K562 (cell line): ENCODE data around the gene A1CF. TPM values are rescaled to one million over a fixed set of nuclear protein-coding genes. Genes with fewer than 3 reads are reported as not detected.
"Not testable (repeated sequence)": the region's sequence is repeated elsewhere in the genome, so short reads cannot be mapped to it uniquely, and the experiment has no call there.

ENCODE experiments used
- ATAC-seq: fragments of 200-7000 bp; cut with Tn5 transposase; 3 replicates; pipeline ENCODE4 v1.9.1; 2020; ENCODE audit warnings: moderate library complexity
- BruUV-seq: library from RNA; stranded (reverse); fragments of 400-500 nt; replicated peaks from 2 replicates; lab custom pipeline; 2021; lab: Mats Ljungman, UMichigan
- CTCF ChIA-PET: fragments of 300-600 bp; formaldehyde crosslinking; extraction: SDS; loops from one replicate; lab custom pipeline; 2021; ENCODE audit warnings: low intra/inter-chr PET ratio; lab: Yijun Ruan, JAX
- POLR2A ChIA-PET: fragments of 300-600, 350-650 bp; sonication (Branson Sonifier 250); formaldehyde crosslinking; extraction: SDS; loops from one replicate; lab custom pipeline; 2021; ENCODE audit warnings: antibody characterized with exemption, inconsistent platforms; lab: Yijun Ruan, JAX
- DNase-seq, 4 experiments: peaks; one replicate each; pipeline versions ENCODE4 v3.0.0 to v3.0.0-alpha.2; 2011 to 2018; ENCODE audit warnings: low spot score in 3 of 4, mixed read lengths in 3 of 4; ENCODE audit errors: extremely low read depth in 1 of 4
- FAIRE-seq: peaks from 2 replicates; lab custom pipeline; 2011; peaks lifted over from hg19 to GRCh38; lab: Jason Lieb, UNC
- H2AFZ ChIP-seq: 2 replicates; pipeline ENCODE4 v1.6.0; 2011; ENCODE audit warnings: low read depth, low read length, control low read depth, inconsistent platforms
- H3K27ac ChIP-seq: fragments of 200-600 bp; 3 replicates; pipeline ENCODE4 v1.8.0; 2011; ENCODE audit warnings: low read depth, mild to moderate bottlenecking, control low read depth, inconsistent platforms, low read length, moderate library complexity, mixed read lengths; ENCODE audit errors: extremely low read depth
- H3K27me3 ChIP-seq, 2 experiments: fragments of 300-600 bp in 1 of 2; 2 replicates in 1 of 2; 3 replicates in 1 of 2; pipeline versions ENCODE4 v1.6.0 to v1.8.0; 2011; ENCODE audit warnings: inconsistent platforms in 2 of 2, low read length in 2 of 2, mild to moderate bottlenecking in 1 of 2, mixed read lengths in 1 of 2, moderate library complexity in 1 of 2; ENCODE audit not compliant: control insufficient read depth in 2 of 2, insufficient read depth in 2 of 2
- H3K36me3 ChIP-seq: fragments of 300-600 bp; 3 replicates; pipeline ENCODE4 v1.8.0; 2011; ENCODE audit warnings: mild to moderate bottlenecking, low read length, inconsistent platforms; ENCODE audit not compliant: control insufficient read depth, insufficient read depth
- H3K4me1 ChIP-seq, 2 experiments: fragments of 200-600 bp in 1 of 2; replicated peaks in 1 of 2; 2 replicates in 1 of 2; 3 replicates in 1 of 2; pipeline versions ENCODE4 v1.5.1 to v1.8.0; 2011; ENCODE audit warnings: inconsistent platforms in 2 of 2, low read length in 2 of 2, mild to moderate bottlenecking in 1 of 2, mixed read lengths in 1 of 2, moderate library complexity in 1 of 2; ENCODE audit not compliant: control insufficient read depth in 2 of 2, insufficient read depth in 2 of 2
- H3K4me2 ChIP-seq: 2 replicates; pipeline ENCODE4 v1.6.1; 2011; ENCODE audit warnings: low read length, control low read depth, inconsistent platforms, mixed read lengths; ENCODE audit not compliant: insufficient read depth
- H3K4me3 ChIP-seq: fragments of 200-600 bp; sonication (generic), shearing (Covaris generic); 2 replicates; pipeline ENCODE4 v1.5.1; 2016; ENCODE audit warnings: control low read depth, inconsistent platforms
- H3K79me2 ChIP-seq: fragments of 200-600 bp; 3 replicates; pipeline ENCODE4 v1.8.0; 2011; ENCODE audit warnings: low read length, inconsistent platforms; ENCODE audit not compliant: control insufficient read depth, insufficient read depth
- H3K9ac ChIP-seq, 2 experiments: 2 replicates each; pipeline versions ENCODE4 v1.6.0 to v1.6.1; 2011; ENCODE audit warnings: low read depth in 2 of 2, low read length in 2 of 2, control low read depth in 1 of 2, inconsistent platforms in 1 of 2, mild to moderate bottlenecking in 1 of 2, mixed read lengths in 1 of 2; ENCODE audit not compliant: insufficient read depth in 1 of 2
- H3K9me1 ChIP-seq: one replicate; pipeline ENCODE4 v1.6.0; 2011; ENCODE audit warnings: inconsistent platforms, mild to moderate bottlenecking, low read length, moderate library complexity; ENCODE audit not compliant: control insufficient read depth, insufficient read depth
- H3K9me3 ChIP-seq: replicated peaks from 2 replicates; pipeline ENCODE4 v1.5.1; 2011; ENCODE audit warnings: low read depth, low read length, inconsistent platforms; ENCODE audit not compliant: control insufficient read depth, insufficient read depth
- H4K20me1 ChIP-seq: replicated peaks from 2 replicates; pipeline ENCODE4 v1.6.1; 2011; ENCODE audit warnings: low read length, inconsistent platforms, mixed read lengths; ENCODE audit not compliant: control insufficient read depth, insufficient read depth
- BMI1 ChIP-seq: fragments of 150-350 bp; IDR thresholded peaks from 2 replicates; pipeline ENCODE4 v1.6.1; 2014; ENCODE audit warnings: low read length
- CEBPG ChIP-seq, 3 experiments: fragments of 200-800 bp in 1 of 3; sonication (Bioruptor generic) in 1 of 3; sonication (generic) in 1 of 3; formaldehyde crosslinking in 1 of 3; IDR thresholded peaks in 2 of 3; conservative IDR thresholded peaks in 1 of 3; 2 replicates each; pipeline versions ENCODE4 v1.6.1 to v1.8.0; 2016 to 2022; ENCODE audit warnings: missing compliant biosample characterization in 2 of 3, missing genetic modification characterization in 2 of 3, mild to moderate bottlenecking in 1 of 3, missing genetic modification reagents in 1 of 3
- POLR3G ChIP-seq: IDR thresholded peaks from 2 replicates; pipeline ENCODE4 v1.6.1; 2011; ENCODE audit not compliant: insufficient read length, insufficient replicate concordance; ENCODE audit errors: extremely low read depth
- XRCC4 ChIP-seq: IDR thresholded peaks from one replicate; pipeline ENCODE4 v1.6.1; 2011; ENCODE audit not compliant: insufficient read depth, insufficient read length; ENCODE audit errors: extremely low read depth
- ZNF384 ChIP-seq: IDR thresholded peaks from 2 replicates; pipeline ENCODE4 v1.6.1; 2012; ENCODE audit warnings: low read depth, low read length, improper control_type of control experiment
- ZNF766 ChIP-seq: fragments of 200-800 bp; sonication (Bioruptor generic); conservative IDR thresholded peaks from 2 replicates; pipeline ENCODE4 v1.6.1; 2016; ENCODE audit warnings: missing genetic modification characterization, missing compliant biosample characterization
- WGBS: fragments of 100-300 bp; shearing (Covaris generic); methylation state at CpG from one replicate; pipeline ENCODE4 v1.1.6; 2016; ENCODE audit warnings: low coverage, mixed read lengths; ENCODE audit not compliant: insufficient coverage; ENCODE audit errors: missing lambda C conversion rate; 5-methylcytosine and 5-hydroxymethylcytosine counted together
- in situ Hi-C: fragments of 300-500 bp; cut with MboI; formaldehyde crosslinking; loops from 4 replicates; pipeline ENCODE4 v1.15.0; 2018; ENCODE audit warnings: inconsistent platforms, mixed read lengths
- intact Hi-C: fragments of 100-400 bp; cut with micrococcal nuclease; formaldehyde crosslinking; loops from 2 replicates; pipeline ENCODE4 v1.14.2; 2022
- polyA plus RNA-seq, 8 experiments: library from polyadenylated mRNA; depleted of rRNA in 4 of 8; stranded (reverse) in 5 of 8; unstranded in 3 of 8; fragments of >200 nt; fragmentation: Nextera tagmentation in 2 of 8; fragmentation: Illumina TruSeq in 1 of 8; extraction: Ambion mirVana in 2 of 8; extraction: Trizol in 1 of 8; gene quantifications; 2 replicates each; pipeline versions ENCODE4 v1.2.1 to v1.2.3, GENCODE V29; 2011 to 2014; ENCODE audit warnings: inconsistent platforms in 1 of 8, missing spikeins in 1 of 8
- total RNA-seq, 7 experiments: library from RNA; depleted of rRNA in 6 of 7; stranded (reverse); fragments of >200 nt in 6 of 7; fragmentation: Illumina TruSeq in 2 of 7; extraction: Trizol in 2 of 7; gene quantifications; 2 replicates each; pipeline versions ENCODE4 v1.2.1 to v1.2.3, GENCODE V29; 2011 to 2021; ENCODE audit warnings: low replicate concordance in 1 of 7

A1CF gene
- total and polyA plus RNA-seq, 9 of the 15 experiments (the other 6 are each of a cell fraction or from before 2014, with no cell fraction given), result 0.11 TPM; not detected in 8

GRCh38 chr10:50908366-50908765, 22.9 kb upstream of the A1CF start (continued):
- TF ChIP-seq ZNF766 (no peak), CEBPG (CRISPR knock-in tag; IDR thresholded peaks at IDR 0.05) (no peak), CEBPG (tag; conservative IDR thresholded peaks at IDR 0.05 in 1 of 2, IDR thresholded peaks at IDR 0.05 in 1 of 2) (no peak), BMI1 (no peak), POLR3G (no peak), ZNF384 (no peak), XRCC4 (no peak)

GRCh38 chr10:50905797-50906196, 20.4 kb upstream of the A1CF start:
- FAIRE-seq, DNase-seq, intact Hi-C loops, BruUV-seq, in situ Hi-C loops, H2AFZ ChIP-seq, H3K27ac ChIP-seq, H3K9me1 ChIP-seq, H3K9ac ChIP-seq, ATAC-seq, H3K4me2 ChIP-seq, H3K4me1 ChIP-seq, H4K20me1 ChIP-seq, H3K36me3 ChIP-seq, H3K27me3 ChIP-seq, H3K79me2 ChIP-seq, CTCF ChIA-PET, H3K9me3 ChIP-seq, H3K4me3 ChIP-seq: not testable (repeated sequence)
- WGBS, result 1% methylated on average over 15 of the region's 15 CpGs
- POLR2A ChIA-PET, result interaction anchor here (0.6 to 1.0 kb wide), 2 partner anchors 15 to 242 kb away, joined by 3 to 5 read pairs; no protein-coding TSS in a partner anchor
